Thyroid gland (tissue), 4 donors: ENCODE results near the gene PLXNA3. TPM values are rescaled to one million over a fixed set of nuclear protein-coding genes. Genes with fewer than 3 reads are reported as not detected.

ENCODE experiments used
- DNase-seq, 2 donors: peaks; one replicate each; pipeline ENCODE4 v3.0.0-alpha.2; 2019
- H3K27ac ChIP-seq, 3 donors: fragments of 200-600 bp; sonication (generic); 1 replicate in 2 of 3; 2 replicates in 1 of 3; pipeline ENCODE4 v1.5.1; 2016 to 2019; ENCODE audit warnings: mild to moderate bottlenecking in 1 of 3, moderate library complexity in 1 of 3
- H3K27me3 ChIP-seq: fragments of 200-600 bp; sonication (generic); one replicate; pipeline ENCODE4 v1.5.1; 2019
- H3K36me3 ChIP-seq, 2 donors: fragments of 200-600 bp; sonication (generic); one replicate each; pipeline ENCODE4 v1.5.1; 2016 to 2019
- H3K4me1 ChIP-seq, 2 donors: fragments of 200-600 bp; sonication (generic); one replicate each; pipeline ENCODE4 v1.5.1; 2017 to 2019
- H3K4me3 ChIP-seq, 3 donors: fragments of 200-600 bp; sonication (generic); replicated peaks in 1 of 3; 1 replicate in 2 of 3; 2 replicates in 1 of 3; pipeline ENCODE4 v1.5.1; 2016; ENCODE audit warnings: mild to moderate bottlenecking in 1 of 3
- H3K9me3 ChIP-seq: fragments of 200-600 bp; sonication (generic); one replicate; pipeline ENCODE4 v1.5.1; 2017
- POLR2A ChIP-seq, 2 donors: fragments of 450-650 bp; IDR thresholded peaks; one replicate each; pipeline ENCODE4 v1.6.1; 2017; ENCODE audit warnings: antibody characterized with exemption in 2 of 2, mild to moderate bottlenecking in 2 of 2, moderate library complexity in 1 of 2
- WGBS, 2 donors: methylation state at CpG; one replicate each; pipeline ENCODE4 v1.1.5; 2017; 5-methylcytosine and 5-hydroxymethylcytosine counted together
- intact Hi-C: fragments of 100-400 bp; cut with DNase I; formaldehyde crosslinking; loops from one replicate; pipeline ENCODE4 v1.15.1; 2023
- total RNA-seq, 4 donors: library from RNA; depleted of rRNA; stranded (reverse); fragments of >200 nt; gene quantifications; one replicate each; pipeline ENCODE4 v1.2.3, GENCODE V29; 2016
- TF ChIP-seq, protein P1 (sequence below), 6 experiments: fragments of 200-600 bp in 3 of 6; fragments of 450-650 bp in 3 of 6; sonication (generic) in 3 of 6; IDR thresholded peaks; one replicate each; pipeline ENCODE4 v1.5.1; 2016 to 2019; ENCODE audit warnings: antibody characterized with exemption in 6 of 6, mild to moderate bottlenecking in 2 of 6, inconsistent platforms in 1 of 6, moderate library complexity in 1 of 6

PLXNA3 gene
- total RNA-seq, 4 donors from 2014 or later: 3.9 to 20.7 (median 14.1) TPM

DNA sequence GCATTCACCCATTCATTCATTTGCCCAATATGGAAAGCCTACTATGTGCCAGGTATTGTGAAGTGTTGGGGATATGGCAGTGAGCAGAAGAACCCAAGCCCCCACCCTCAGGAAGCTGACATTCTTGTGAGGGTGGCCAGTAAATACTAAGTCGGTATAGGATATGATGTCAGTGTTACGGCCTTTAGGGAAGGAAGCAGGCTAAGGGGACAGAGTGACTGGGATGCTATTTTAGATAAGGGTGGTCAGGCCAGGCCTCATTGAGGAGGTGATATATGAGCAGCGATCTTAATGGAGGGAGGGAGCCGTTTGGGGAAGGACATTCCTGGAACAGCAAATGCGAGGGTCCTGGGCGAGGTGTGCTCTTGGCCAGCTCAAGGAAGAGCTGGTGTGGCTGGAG is 27.6 kb upstream of the PLXNA3 start:
- 63 to 78% methylated on average over 6 of the region's 6 CpGs for WGBS, 2 donors
- DNase-seq: no peak
- TF ChIP-seq, protein P1, sequence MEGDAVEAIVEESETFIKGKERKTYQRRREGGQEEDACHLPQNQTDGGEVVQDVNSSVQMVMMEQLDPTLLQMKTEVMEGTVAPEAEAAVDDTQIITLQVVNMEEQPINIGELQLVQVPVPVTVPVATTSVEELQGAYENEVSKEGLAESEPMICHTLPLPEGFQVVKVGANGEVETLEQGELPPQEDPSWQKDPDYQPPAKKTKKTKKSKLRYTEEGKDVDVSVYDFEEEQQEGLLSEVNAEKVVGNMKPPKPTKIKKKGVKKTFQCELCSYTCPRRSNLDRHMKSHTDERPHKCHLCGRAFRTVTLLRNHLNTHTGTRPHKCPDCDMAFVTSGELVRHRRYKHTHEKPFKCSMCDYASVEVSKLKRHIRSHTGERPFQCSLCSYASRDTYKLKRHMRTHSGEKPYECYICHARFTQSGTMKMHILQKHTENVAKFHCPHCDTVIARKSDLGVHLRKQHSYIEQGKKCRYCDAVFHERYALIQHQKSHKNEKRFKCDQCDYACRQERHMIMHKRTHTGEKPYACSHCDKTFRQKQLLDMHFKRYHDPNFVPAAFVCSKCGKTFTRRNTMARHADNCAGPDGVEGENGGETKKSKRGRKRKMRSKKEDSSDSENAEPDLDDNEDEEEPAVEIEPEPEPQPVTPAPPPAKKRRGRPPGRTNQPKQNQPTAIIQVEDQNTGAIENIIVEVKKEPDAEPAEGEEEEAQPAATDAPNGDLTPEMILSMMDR (IDR thresholded peaks at IDR 0.05): no peak
- TF ChIP-seq POLR2A (IDR thresholded peaks at IDR 0.05): no peak
- Histone ChIP-seq H3K36me3 (peaks cover 3 to 7% of the 10 kb centered on the region in 2 donors), H3K9me3 (no peaks in the 10 kb centered on the region), H3K4me3 (no peak overlapping the region), H3K27me3 (no peaks in the 10 kb centered on the region), H3K27ac (no peak overlapping the region), H3K4me1 (peaks cover 3% of the 10 kb centered on the region in 2 donors)
- intact Hi-C loops: no loop called here

DNA sequence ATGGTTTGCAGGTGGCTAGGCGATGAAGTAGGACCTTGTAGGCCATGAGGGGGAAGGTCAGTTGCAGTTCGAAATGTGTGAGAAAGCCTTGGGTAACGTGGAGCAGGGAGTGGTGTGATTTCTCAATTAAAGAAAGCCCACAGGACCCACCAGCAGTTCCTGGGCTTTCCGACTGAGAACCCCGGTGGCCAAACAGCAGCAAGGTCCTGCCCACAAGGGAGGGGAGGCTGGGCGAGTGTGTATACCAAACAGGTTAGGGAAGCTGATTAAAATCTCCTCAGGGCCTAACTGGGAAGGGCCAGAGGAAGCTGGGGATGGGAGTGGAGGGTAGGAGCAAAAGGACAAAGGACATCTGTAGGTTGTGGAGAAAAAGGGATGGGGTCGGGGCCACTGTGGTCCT is 27.2 kb upstream of the PLXNA3 start:
- no peak for TF ChIP-seq POLR2A (IDR thresholded peaks at IDR 0.05)
- TF ChIP-seq, protein P1 (IDR thresholded peaks at IDR 0.05): no peak
- Histone ChIP-seq H3K4me1 (peaks cover 3% of the 10 kb centered on the region in 2 donors), H3K36me3 (peaks cover 3 to 7% of the 10 kb centered on the region in 2 donors), H3K4me3 (no peak overlapping the region), H3K9me3 (no peaks in the 10 kb centered on the region), H3K27me3 (no peaks in the 10 kb centered on the region), H3K27ac (no peak overlapping the region)
- intact Hi-C loops: no loop called here
- 78 to 83% methylated on average over 7 of the region's 7 CpGs for WGBS, 2 donors
- DNase-seq: no peak

DNA sequence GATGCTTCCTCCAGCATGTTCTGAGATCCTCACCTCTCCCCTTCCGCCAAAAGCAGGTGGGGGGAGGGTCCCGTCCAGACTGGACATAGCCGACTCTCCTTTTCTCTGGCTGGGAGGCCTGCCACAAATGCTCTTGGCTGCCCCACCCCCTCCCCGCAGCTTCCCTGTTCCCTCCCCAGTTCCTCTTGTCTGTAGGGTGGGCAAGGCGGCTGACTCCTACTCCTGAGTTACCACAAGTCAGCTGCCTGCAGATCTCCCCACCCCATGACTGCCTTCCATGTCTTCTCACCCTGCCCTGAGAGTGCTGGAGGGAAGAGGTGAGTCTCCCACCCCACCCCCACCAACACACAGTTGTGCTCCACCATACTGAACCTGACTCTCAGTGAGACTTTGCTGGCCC is 26.7 kb upstream of the PLXNA3 start:
- 81 to 84% methylated on average over 5 of the region's 5 CpGs for WGBS, 2 donors
- intact Hi-C loops: no loop called here
- peaks cover 3% of the 10 kb centered on the region in 2 donors for H3K4me1 ChIP-seq
- H3K27ac ChIP-seq: no peak overlapping the region
- no peak overlapping the region for H3K4me3 ChIP-seq
- no peaks in the 10 kb centered on the region for H3K27me3 ChIP-seq
- peaks cover 3 to 7% of the 10 kb centered on the region in 2 donors for H3K36me3 ChIP-seq
- no peaks in the 10 kb centered on the region for H3K9me3 ChIP-seq
- TF ChIP-seq, protein P1 (IDR thresholded peaks at IDR 0.05): no peak
- no peak for TF ChIP-seq POLR2A (IDR thresholded peaks at IDR 0.05)
- no peak for DNase-seq

DNA sequence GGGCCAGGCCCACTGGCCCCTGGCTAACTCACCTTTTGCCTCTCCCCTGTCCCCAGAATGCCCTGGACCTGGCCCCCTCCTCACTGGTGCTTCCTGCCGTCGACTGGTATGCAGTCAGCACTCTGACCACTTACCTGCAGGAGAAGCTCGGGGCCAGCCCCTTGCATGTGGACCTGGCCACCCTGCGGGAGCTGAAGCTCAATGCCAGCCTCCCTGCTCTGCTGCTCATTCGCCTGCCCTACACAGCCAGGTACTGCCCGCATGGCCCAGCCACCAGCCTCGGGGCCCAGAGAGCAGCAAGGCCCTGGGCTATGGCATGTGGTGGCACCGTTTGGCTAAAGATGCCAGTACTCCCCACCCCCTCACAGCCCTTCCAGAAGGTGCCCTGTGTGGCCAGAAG is 25.9 kb upstream of the PLXNA3 start:
- Histone ChIP-seq H3K27ac (no peak overlapping the region), H3K4me3 (no peak overlapping the region), H3K27me3 (no peaks in the 10 kb centered on the region), H3K4me1 (peaks cover 3% of the 10 kb centered on the region in 2 donors), H3K36me3 (peaks cover 3 to 7% of the 10 kb centered on the region in 2 donors), H3K9me3 (no peaks in the 10 kb centered on the region)
- TF ChIP-seq, protein P1 (IDR thresholded peaks at IDR 0.05): no peak
- TF ChIP-seq POLR2A (IDR thresholded peaks at IDR 0.05): no peak
- intact Hi-C loops: no loop called here
- 100% methylated on average over 1 of the region's 8 CpGs; no CpG with 5 or more reads in 1 of the 2 donors for WGBS, 2 donors
- no peak for DNase-seq

DNA sequence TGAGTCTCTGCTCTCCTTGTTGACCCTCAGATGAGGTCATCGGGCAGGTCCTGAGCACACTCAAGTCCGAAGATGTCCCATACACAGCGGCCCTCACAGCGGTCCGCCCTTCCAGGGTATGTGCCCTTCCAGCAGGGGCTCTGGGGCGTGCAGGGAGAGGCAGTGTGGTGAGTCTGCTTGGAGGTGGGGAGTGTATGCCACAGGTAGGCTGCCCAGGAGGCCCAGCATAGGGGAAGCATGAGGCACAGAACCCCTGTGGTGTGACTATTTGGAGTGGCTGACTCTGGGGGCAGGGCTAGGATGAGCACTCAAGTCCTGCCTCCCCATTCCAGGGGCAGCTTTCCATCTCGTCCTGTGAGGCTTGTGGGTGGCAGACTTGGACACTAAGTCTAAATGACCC is 24.5 kb upstream of the PLXNA3 start:
- no peak overlapping the region for H3K4me3 ChIP-seq
- TF ChIP-seq, protein P1 (IDR thresholded peaks at IDR 0.05): no peak
- no peak for TF ChIP-seq POLR2A (IDR thresholded peaks at IDR 0.05)
- H3K27me3 ChIP-seq: no peaks in the 10 kb centered on the region
- H3K9me3 ChIP-seq: no peaks in the 10 kb centered on the region
- intact Hi-C loops: no loop called here
- DNase-seq: no peak
- H3K27ac ChIP-seq: no peak overlapping the region
- H3K4me1 ChIP-seq: peaks cover 5 to 6% of the 10 kb centered on the region in 2 donors
- H3K36me3 ChIP-seq: peaks cover 3 to 7% of the 10 kb centered on the region in 2 donors
- 40 to 60% methylated on average over 1 to 2 of the region's 7 CpGs for WGBS, 2 donors
